ENCODE data around the gene HELZ. TPM values are rescaled to one million over a fixed set of nuclear protein-coding genes. Genes with fewer than 3 reads are reported as not detected.

Gene HELZ
- total RNA-seq, 1 experiment from 2014 or later = 31.3 TPM

DNA sequence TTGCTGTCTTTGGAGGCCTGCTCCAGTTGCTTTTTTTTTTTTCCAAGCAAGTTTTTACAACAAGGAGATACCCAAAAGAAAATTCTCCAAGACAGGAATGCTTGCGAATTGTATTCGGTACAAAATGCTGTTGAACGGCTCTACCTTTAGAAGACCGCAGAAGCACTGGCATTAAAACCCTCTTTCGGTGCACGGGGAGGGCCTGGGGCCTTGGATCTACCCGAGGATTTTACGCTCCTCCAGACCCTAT lies 1.3 kb upstream of the HELZ start:
- H3K4me1 ChIP-seq (ENCODE audit: insufficient read depth, low read length) = peaks cover 20% of the 10 kb centered on the region
- H2AFZ ChIP-seq (ENCODE audit: low read length) = peak overlapping the region; percentile 81
- BruUV-seq (replicated peaks) = no TSS peak
- H3K9me2 ChIP-seq (replicated peaks; ENCODE audit: low read length) = no peaks in the 10 kb centered on the region
- no peaks in the 10 kb centered on the region for H3K9me3 ChIP-seq (ENCODE audit: low read length)
- H3K27me3 ChIP-seq (ENCODE audit: low read length) = no peaks in the 10 kb centered on the region
- H3K9ac ChIP-seq (ENCODE audit: low read length) = peak overlapping the region; percentile 87
- H3K27ac ChIP-seq (ENCODE audit: low read length) = peak overlapping the region; percentile 24
- H3K4me3 ChIP-seq (ENCODE audit: low read length) = peak overlapping the region; percentile 93
- POLR2A ChIA-PET (ENCODE audit: unreplicated experiment) = no interaction called here
- ATAC-seq = no peak
- DNase-seq = no peak
- H3K36me3 ChIP-seq (ENCODE audit: low read depth, low read length) = peaks cover 5% of the 10 kb centered on the region; the same call in 1 of the 2 replicates
- peak overlapping the region; percentile 93 for H3K4me2 ChIP-seq (ENCODE audit: low read length)
- no peaks in the 10 kb centered on the region for H3F3A ChIP-seq (ENCODE audit: low read length, unreplicated experiment)
- TF ChIP-seq, protein P1, sequence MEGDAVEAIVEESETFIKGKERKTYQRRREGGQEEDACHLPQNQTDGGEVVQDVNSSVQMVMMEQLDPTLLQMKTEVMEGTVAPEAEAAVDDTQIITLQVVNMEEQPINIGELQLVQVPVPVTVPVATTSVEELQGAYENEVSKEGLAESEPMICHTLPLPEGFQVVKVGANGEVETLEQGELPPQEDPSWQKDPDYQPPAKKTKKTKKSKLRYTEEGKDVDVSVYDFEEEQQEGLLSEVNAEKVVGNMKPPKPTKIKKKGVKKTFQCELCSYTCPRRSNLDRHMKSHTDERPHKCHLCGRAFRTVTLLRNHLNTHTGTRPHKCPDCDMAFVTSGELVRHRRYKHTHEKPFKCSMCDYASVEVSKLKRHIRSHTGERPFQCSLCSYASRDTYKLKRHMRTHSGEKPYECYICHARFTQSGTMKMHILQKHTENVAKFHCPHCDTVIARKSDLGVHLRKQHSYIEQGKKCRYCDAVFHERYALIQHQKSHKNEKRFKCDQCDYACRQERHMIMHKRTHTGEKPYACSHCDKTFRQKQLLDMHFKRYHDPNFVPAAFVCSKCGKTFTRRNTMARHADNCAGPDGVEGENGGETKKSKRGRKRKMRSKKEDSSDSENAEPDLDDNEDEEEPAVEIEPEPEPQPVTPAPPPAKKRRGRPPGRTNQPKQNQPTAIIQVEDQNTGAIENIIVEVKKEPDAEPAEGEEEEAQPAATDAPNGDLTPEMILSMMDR (conservative IDR thresholded peaks at IDR 0.05; ENCODE audit: low read depth, low read length) = no peak
- TF ChIP-seq EZH2phosphoT487 (IDR thresholded peaks at IDR 0.05; ENCODE audit: borderline replicate concordance, low read length) (no peak), EZH2 (IDR thresholded peaks at IDR 0.05; ENCODE audit: low read length, unreplicated experiment) (no peak)
- intact Hi-C loops (cut with micrococcal nuclease) = loop anchor here (1.0 to 5.0 kb wide), 2 partner anchors 25 to 121 kb away; partner anchors contain the start of gene PSMD12
- peaks cover 34% of the 10 kb centered on the region for H3K79me2 ChIP-seq (ENCODE audit: low read length)
- H4K20me1 ChIP-seq (ENCODE audit: low read length) = peaks cover 15% of the 10 kb centered on the region
- CTCF ChIA-PET = no interaction called here

DNA sequence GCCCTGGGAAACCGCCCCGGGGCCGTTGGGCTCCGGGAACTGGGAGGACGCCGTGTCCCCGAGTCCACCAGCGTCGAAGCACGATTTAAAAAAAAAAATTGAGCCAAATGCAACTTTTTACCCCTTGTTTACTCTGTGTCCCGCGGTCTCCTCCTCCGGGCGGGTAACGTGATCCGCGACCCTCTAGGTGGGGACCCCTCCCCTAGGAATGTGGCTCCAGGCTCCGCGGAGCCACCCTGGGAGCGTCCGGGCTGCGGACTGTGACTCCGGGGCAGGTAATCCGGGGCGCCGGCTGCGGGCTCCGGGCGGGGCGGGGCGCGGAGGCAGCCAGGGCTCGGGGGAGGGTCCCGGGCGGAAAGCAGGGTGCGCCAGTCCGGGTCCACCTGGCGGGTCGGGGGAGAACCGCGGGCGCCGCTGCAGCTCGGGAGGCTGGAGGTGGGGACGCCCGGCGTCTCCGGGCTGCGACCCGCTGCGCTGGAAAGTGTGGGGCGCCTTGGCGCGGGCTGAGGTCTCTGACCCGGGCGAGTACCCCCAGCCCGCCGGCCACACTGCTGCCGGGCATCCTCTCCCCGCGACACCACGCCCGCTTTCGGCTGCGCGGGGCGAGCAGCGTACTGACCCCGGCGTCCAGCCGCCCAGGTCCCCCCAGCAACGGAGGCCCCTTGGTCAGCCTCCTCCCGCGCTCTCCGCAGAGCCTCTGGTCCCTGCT lies 852 bp upstream of the HELZ start:
- H2AFZ ChIP-seq (ENCODE audit: low read length) = peak overlapping the region; percentile 81
- POLR2A ChIA-PET (ENCODE audit: unreplicated experiment) = no interaction called here
- peak overlapping the region; percentile 93 for H3K4me2 ChIP-seq (ENCODE audit: low read length)
- no peak for TF ChIP-seq EZH2phosphoT487 (IDR thresholded peaks at IDR 0.05; ENCODE audit: borderline replicate concordance, low read length)
- TF ChIP-seq, protein P1 (conservative IDR thresholded peaks at IDR 0.05; ENCODE audit: low read depth, low read length) = no peak
- TF ChIP-seq EZH2 (IDR thresholded peaks at IDR 0.05; ENCODE audit: low read length, unreplicated experiment) = no peak
- no TSS peak for BruUV-seq (replicated peaks)
- H3F3A ChIP-seq (ENCODE audit: low read length, unreplicated experiment) = no peaks in the 10 kb centered on the region
- H3K36me3 ChIP-seq (ENCODE audit: low read depth, low read length) = peaks cover 8% of the 10 kb centered on the region; the same call in 1 of the 2 replicates
- ATAC-seq (peak; percentile 23), DNase-seq (peak; percentile 22)
- peaks cover 19% of the 10 kb centered on the region for H4K20me1 ChIP-seq (ENCODE audit: low read length)
- intact Hi-C loops (cut with micrococcal nuclease) = loop anchor here (1.0 to 5.0 kb wide), 2 partner anchors 25 to 121 kb away; partner anchors contain the start of gene PSMD12
- CTCF ChIA-PET = no interaction called here
- H3K4me3 ChIP-seq (ENCODE audit: low read length) = peak overlapping the region; percentile 93
- H3K27me3 ChIP-seq (ENCODE audit: low read length) = no peaks in the 10 kb centered on the region
- H3K9me2 ChIP-seq (replicated peaks; ENCODE audit: low read length) = no peaks in the 10 kb centered on the region
- H3K27ac ChIP-seq (ENCODE audit: low read length) = peak overlapping the region; percentile 24
- peaks cover 20% of the 10 kb centered on the region for H3K4me1 ChIP-seq (ENCODE audit: insufficient read depth, low read length)
- no peaks in the 10 kb centered on the region for H3K9me3 ChIP-seq (ENCODE audit: low read length)
- peaks cover 39% of the 10 kb centered on the region for H3K79me2 ChIP-seq (ENCODE audit: low read length)
- H3K9ac ChIP-seq (ENCODE audit: low read length) = peak overlapping the region; percentile 87

All from PC-3 (cell line).